ENCODE results near the gene MEGF6.

The MEGF6 gene

GRCh38 chr1:3440711-3441409, 170.4 kb downstream of the MEGF6 start:
- no peak for DNase-seq (ENCODE audit: low spot score)

- no peak for DNase-seq (ENCODE audit: low spot score)
These were observed 171.0 kb downstream of the MEGF6 start for GRCh38 chr1:3440300-3440681.
